K562 (cell line): ENCODE data around the gene MC2R. TPM values are rescaled to one million over a fixed set of nuclear protein-coding genes. Genes with fewer than 3 reads are reported as not detected.

Experiments
- ASH1L ChIP-seq: fragments of 450-650 bp; IDR thresholded peaks from 2 replicates; pipeline ENCODE4 v1.6.1; 2018; ENCODE audit warnings: borderline replicate concordance, mild to moderate bottlenecking, low read depth; ENCODE audit not compliant: partially characterized antibody
- NUFIP1 ChIP-seq: fragments of 450-650 bp; IDR thresholded peaks from 2 replicates; pipeline ENCODE4 v1.6.1; 2018; ENCODE audit not compliant: partially characterized antibody
- PCBP1 ChIP-seq: fragments of 200-400 bp; formaldehyde crosslinking; IDR thresholded peaks from 2 replicates; pipeline ENCODE4 v1.6.1; 2018; ENCODE audit warnings: mild to moderate bottlenecking, low read depth, low read length; ENCODE audit not compliant: poor library complexity, severe bottlenecking
- SMARCA5 ChIP-seq: fragments of 450-650 bp; IDR thresholded peaks from 2 replicates; pipeline ENCODE4 v1.6.1; 2016
- ZNF324 ChIP-seq: fragments of 250-450 bp; sonication (Bioruptor Pico); IDR thresholded peaks from 2 replicates; pipeline ENCODE4 v1.4.0; 2020; ENCODE audit warnings: mild to moderate bottlenecking
- polyA plus RNA-seq, 8 experiments: library from polyadenylated mRNA; depleted of rRNA in 4 of 8; stranded (reverse) in 5 of 8; unstranded in 3 of 8; fragments of >200 nt; fragmentation: Nextera tagmentation in 2 of 8; fragmentation: Illumina TruSeq in 1 of 8; extraction: Ambion mirVana in 2 of 8; extraction: Trizol in 1 of 8; gene quantifications; 2 replicates each; pipeline versions ENCODE4 v1.2.1 to v1.2.3, GENCODE V29; 2011 to 2014; ENCODE audit warnings: inconsistent platforms in 1 of 8, missing spikeins in 1 of 8
- total RNA-seq, 7 experiments: library from RNA; depleted of rRNA in 6 of 7; stranded (reverse); fragments of >200 nt in 6 of 7; fragmentation: Illumina TruSeq in 2 of 7; extraction: Trizol in 2 of 7; gene quantifications; 2 replicates each; pipeline versions ENCODE4 v1.2.1 to v1.2.3, GENCODE V29; 2011 to 2021; ENCODE audit warnings: low replicate concordance in 1 of 7
- TF ChIP-seq, protein P1 (sequence below): sonication (generic); formaldehyde crosslinking; IDR thresholded peaks from 2 replicates; pipeline ENCODE4 v1.8.0; 2022; ENCODE audit warnings: mild to moderate bottlenecking, low read depth, missing genetic modification reagents
- TF ChIP-seq, protein P2 (sequence below), 2 experiments: fragments of 450-650 bp; conservative IDR thresholded peaks; 2 replicates each; pipeline ENCODE4 v1.6.1; 2017; ENCODE audit warnings: mild to moderate bottlenecking in 2 of 2, moderate library complexity in 2 of 2
- TF ChIP-seq, protein P3 (sequence below): sonication (generic); formaldehyde crosslinking; IDR thresholded peaks from 2 replicates; pipeline ENCODE4 v1.8.0; 2022; ENCODE audit warnings: mild to moderate bottlenecking, missing genetic modification reagents

Gene MC2R
- total and polyA plus RNA-seq, 9 of the 15 experiments (the other 6 are each of a cell fraction or from before 2014, with no cell fraction given), result not detected

DNA sequence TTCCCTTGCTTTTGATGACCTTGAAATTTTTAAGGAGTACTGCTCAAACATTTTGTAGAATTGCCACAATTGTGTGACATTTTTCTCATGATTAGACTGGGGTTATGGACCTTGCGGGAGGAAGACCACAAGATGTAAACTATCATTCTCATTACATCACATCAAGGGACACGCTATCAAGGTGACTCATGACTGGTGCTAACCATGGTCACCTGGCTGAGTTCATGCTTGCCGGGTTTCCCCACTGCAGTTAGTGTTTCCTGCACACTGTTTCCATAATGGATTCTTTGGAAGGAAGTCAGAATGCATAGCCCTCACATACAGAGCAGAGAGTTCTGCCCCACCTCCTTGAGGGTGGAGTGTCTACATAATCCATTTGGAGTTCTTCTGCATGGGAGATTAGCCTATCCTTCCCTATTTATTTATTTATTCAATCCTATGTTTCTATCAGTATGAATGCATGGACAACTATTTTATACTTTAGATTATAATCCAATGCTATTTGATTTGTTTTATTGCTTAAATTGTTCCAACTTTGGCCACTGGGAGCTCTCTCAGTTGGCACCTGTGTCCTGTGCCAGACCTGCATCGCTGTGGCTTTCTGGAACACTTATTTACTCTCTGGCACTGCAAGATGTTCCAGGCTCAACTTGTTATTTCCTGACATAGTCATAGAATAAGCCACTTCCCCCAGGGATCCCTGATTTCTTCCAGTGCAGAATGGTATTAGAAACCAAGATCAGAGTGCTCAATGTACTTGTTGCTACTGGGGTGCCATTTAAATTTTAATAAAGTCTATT is 6.0 kb downstream of the MC2R start (continued):
- TF ChIP-seq, protein P1, sequence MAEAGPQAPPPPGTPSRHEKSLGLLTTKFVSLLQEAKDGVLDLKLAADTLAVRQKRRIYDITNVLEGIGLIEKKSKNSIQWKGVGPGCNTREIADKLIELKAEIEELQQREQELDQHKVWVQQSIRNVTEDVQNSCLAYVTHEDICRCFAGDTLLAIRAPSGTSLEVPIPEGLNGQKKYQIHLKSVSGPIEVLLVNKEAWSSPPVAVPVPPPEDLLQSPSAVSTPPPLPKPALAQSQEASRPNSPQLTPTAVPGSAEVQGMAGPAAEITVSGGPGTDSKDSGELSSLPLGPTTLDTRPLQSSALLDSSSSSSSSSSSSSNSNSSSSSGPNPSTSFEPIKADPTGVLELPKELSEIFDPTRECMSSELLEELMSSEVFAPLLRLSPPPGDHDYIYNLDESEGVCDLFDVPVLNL (CRISPR knock-in tag), result no peak
- TF ChIP-seq, protein P2, sequence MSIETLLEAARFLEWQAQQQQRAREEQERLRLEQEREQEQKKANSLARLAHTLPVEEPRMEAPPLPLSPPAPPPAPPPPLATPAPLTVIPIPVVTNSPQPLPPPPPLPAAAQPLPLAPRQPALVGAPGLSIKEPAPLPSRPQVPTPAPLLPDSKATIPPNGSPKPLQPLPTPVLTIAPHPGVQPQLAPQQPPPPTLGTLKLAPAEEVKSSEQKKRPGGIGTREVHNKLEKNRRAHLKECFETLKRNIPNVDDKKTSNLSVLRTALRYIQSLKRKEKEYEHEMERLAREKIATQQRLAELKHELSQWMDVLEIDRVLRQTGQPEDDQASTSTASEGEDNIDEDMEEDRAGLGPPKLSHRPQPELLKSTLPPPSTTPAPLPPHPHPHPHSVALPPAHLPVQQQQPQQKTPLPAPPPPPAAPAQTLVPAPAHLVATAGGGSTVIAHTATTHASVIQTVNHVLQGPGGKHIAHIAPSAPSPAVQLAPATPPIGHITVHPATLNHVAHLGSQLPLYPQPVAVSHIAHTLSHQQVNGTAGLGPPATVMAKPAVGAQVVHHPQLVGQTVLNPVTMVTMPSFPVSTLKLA (conservative IDR thresholded peaks at IDR 0.05), result no peak
- TF ChIP-seq PCBP1 (no peak), ZNF324 (CRISPR knock-in tag) (no peak), SMARCA5 (no peak), ASH1L (no peak), NUFIP1 (no peak)
- TF ChIP-seq, protein P3, sequence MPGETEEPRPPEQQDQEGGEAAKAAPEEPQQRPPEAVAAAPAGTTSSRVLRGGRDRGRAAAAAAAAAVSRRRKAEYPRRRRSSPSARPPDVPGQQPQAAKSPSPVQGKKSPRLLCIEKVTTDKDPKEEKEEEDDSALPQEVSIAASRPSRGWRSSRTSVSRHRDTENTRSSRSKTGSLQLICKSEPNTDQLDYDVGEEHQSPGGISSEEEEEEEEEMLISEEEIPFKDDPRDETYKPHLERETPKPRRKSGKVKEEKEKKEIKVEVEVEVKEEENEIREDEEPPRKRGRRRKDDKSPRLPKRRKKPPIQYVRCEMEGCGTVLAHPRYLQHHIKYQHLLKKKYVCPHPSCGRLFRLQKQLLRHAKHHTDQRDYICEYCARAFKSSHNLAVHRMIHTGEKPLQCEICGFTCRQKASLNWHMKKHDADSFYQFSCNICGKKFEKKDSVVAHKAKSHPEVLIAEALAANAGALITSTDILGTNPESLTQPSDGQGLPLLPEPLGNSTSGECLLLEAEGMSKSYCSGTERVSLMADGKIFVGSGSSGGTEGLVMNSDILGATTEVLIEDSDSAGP, result no peak
